ENCODE results near the gene LRRC7.
A peak's percentile ranks its signal among the peaks of the same experiment; 100 is the strongest.

LRRC7 gene

DNA sequence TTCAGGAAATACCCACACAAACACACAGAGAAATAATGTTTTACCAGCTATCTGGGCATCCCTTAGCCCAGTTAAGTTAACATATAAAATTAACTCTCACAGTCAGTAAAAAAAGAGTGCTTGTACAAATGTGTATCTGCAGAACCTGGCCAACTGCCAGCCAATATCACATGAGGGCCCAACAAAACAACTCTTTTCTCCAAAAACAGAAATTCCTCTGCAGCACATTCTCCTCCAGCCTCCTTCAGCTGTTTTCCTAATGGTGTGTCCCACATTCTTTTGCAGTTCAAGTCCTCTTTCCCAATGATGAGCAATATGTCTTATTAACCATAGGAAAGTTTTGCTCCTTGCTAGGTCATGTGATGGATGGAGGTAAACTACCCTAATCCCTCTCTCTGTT lies 75.5 kb downstream of the LRRC7 start:
- no peaks in the 10 kb centered on the region; the same call in 1 of the 2 replicates for H4K20me1 ChIP-seq (ENCODE audit: insufficient read depth, low read length)
- no peak overlapping the region for H2AFZ ChIP-seq (ENCODE audit: low read length)
- H3K27me3 ChIP-seq (replicated peaks; ENCODE audit: insufficient read depth, low read length), result no peaks in the 10 kb centered on the region
- H3K79me2 ChIP-seq (ENCODE audit: low read length), result no peaks in the 10 kb centered on the region
- TF ChIP-seq EZH2 (optimal IDR thresholded peaks at IDR 0.05; ENCODE audit: low read depth, low read length) (no peak), CTCF (IDR thresholded peaks at IDR 0.05; ENCODE audit: low read length) (no peak), EZH2phosphoT487 (IDR thresholded peaks at IDR 0.05; ENCODE audit: low read length) (no peak)
- H3K9me2 ChIP-seq (replicated peaks; ENCODE audit: insufficient read depth, low read length), result no peaks in the 10 kb centered on the region
- no peaks in the 10 kb centered on the region; the same call in 1 of the 2 replicates for H3K36me3 ChIP-seq (replicated peaks; ENCODE audit: insufficient read depth, low read length)
- no peaks in the 10 kb centered on the region; the same call in 1 of the 2 replicates for H3F3A ChIP-seq (ENCODE audit: insufficient read depth, low read length)
- H3K4me2 ChIP-seq (ENCODE audit: low read depth, low read length), result no peak overlapping the region
- H3K9me3 ChIP-seq (replicated peaks; ENCODE audit: insufficient read depth, low read length), result no peaks in the 10 kb centered on the region
- H3K4me1 ChIP-seq (ENCODE audit: low read length), result peaks cover 4% of the 10 kb centered on the region; the same call in 1 of the 2 replicates
- H3K27ac ChIP-seq (ENCODE audit: low read length), result no peak overlapping the region
- no peak overlapping the region for H3K4me3 ChIP-seq (ENCODE audit: low read length)
- no peak overlapping the region for H3K9ac ChIP-seq (ENCODE audit: low read length)
- no peak for DNase-seq

GRCh38 chr1:69645477-69645876 lies 77.8 kb downstream of the LRRC7 start:
- Histone ChIP-seq H3K27me3 (replicated peaks; ENCODE audit: insufficient read depth, low read length) (no peaks in the 10 kb centered on the region), H3K4me3 (ENCODE audit: low read length) (no peak overlapping the region), H3K79me2 (ENCODE audit: low read length) (no peaks in the 10 kb centered on the region), H3K9me2 (replicated peaks; ENCODE audit: insufficient read depth, low read length) (no peaks in the 10 kb centered on the region), H3K4me2 (ENCODE audit: low read depth, low read length) (no peak overlapping the region), H3K9me3 (replicated peaks; ENCODE audit: insufficient read depth, low read length) (no peaks in the 10 kb centered on the region), H3K9ac (ENCODE audit: low read length) (no peak overlapping the region), H2AFZ (ENCODE audit: low read length) (no peak overlapping the region), H4K20me1 (ENCODE audit: insufficient read depth, low read length) (no peaks in the 10 kb centered on the region; the same call in 1 of the 2 replicates), H3K4me1 (ENCODE audit: low read length) (no peaks in the 10 kb centered on the region), H3F3A (ENCODE audit: insufficient read depth, low read length) (no peaks in the 10 kb centered on the region), H3K36me3 (replicated peaks; ENCODE audit: insufficient read depth, low read length) (no peaks in the 10 kb centered on the region; the same call in 1 of the 2 replicates), H3K27ac (ENCODE audit: low read length) (no peak overlapping the region)
- DNase-seq, result no peak
- TF ChIP-seq CTCF (IDR thresholded peaks at IDR 0.05; ENCODE audit: low read length) (no peak), EZH2phosphoT487 (IDR thresholded peaks at IDR 0.05; ENCODE audit: low read length) (no peak), EZH2 (optimal IDR thresholded peaks at IDR 0.05; ENCODE audit: low read depth, low read length) (no peak)

DNA sequence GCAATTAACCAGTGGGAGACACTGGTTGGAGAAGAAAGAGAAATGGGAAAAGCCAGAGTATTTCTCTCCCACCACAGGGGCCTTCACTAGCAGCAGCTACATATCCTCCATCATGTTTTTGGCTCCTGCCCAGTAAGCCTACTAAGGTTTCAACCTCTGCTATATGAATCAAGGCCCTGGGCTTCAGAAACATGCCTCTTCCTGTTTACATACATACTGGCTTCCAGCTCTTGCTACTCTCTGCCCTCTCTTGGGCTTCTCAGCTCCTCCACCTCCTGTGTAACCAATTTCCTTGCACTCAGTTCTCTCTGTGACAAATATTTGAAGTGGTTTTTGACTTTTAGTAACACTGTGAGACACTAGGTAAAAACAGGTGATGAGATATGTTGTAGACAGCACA lies 80.8 kb downstream of the LRRC7 start:
- no peaks in the 10 kb centered on the region for H3K79me2 ChIP-seq (ENCODE audit: low read length)
- no peak overlapping the region for H3K4me2 ChIP-seq (ENCODE audit: low read depth, low read length)
- no peak overlapping the region for H2AFZ ChIP-seq (ENCODE audit: low read length)
- no peak overlapping the region for H3K4me3 ChIP-seq (ENCODE audit: low read length)
- H3F3A ChIP-seq (ENCODE audit: insufficient read depth, low read length), result no peaks in the 10 kb centered on the region
- no peaks in the 10 kb centered on the region; the same call in 1 of the 2 replicates for H4K20me1 ChIP-seq (ENCODE audit: insufficient read depth, low read length)
- no peaks in the 10 kb centered on the region for H3K27me3 ChIP-seq (replicated peaks; ENCODE audit: insufficient read depth, low read length)
- TF ChIP-seq EZH2phosphoT487 (IDR thresholded peaks at IDR 0.05; ENCODE audit: low read length), result no peak
- TF ChIP-seq EZH2 (optimal IDR thresholded peaks at IDR 0.05; ENCODE audit: low read depth, low read length), result no peak
- no peak for TF ChIP-seq CTCF (IDR thresholded peaks at IDR 0.05; ENCODE audit: low read length)
- H3K9me3 ChIP-seq (replicated peaks; ENCODE audit: insufficient read depth, low read length), result no peaks in the 10 kb centered on the region
- no peaks in the 10 kb centered on the region for H3K36me3 ChIP-seq (replicated peaks; ENCODE audit: insufficient read depth, low read length)
- H3K9ac ChIP-seq (ENCODE audit: low read length), result no peak overlapping the region
- H3K9me2 ChIP-seq (replicated peaks; ENCODE audit: insufficient read depth, low read length), result no peaks in the 10 kb centered on the region
- DNase-seq, result peak; percentile 30
- H3K27ac ChIP-seq (ENCODE audit: low read length), result no peak overlapping the region
- no peaks in the 10 kb centered on the region for H3K4me1 ChIP-seq (ENCODE audit: low read length)
